Measurements from ENCODE around the gene PANK3. TPM values are rescaled to one million over a fixed set of nuclear protein-coding genes. Genes with fewer than 3 reads are reported as not detected.

The PANK3 gene
- total and polyA plus RNA-seq, 10 of the 15 experiments (the other 5 are each of a cell fraction or from before 2014, with no cell fraction given), result 4.7 to 43.7 (median 23.9) TPM

DNA sequence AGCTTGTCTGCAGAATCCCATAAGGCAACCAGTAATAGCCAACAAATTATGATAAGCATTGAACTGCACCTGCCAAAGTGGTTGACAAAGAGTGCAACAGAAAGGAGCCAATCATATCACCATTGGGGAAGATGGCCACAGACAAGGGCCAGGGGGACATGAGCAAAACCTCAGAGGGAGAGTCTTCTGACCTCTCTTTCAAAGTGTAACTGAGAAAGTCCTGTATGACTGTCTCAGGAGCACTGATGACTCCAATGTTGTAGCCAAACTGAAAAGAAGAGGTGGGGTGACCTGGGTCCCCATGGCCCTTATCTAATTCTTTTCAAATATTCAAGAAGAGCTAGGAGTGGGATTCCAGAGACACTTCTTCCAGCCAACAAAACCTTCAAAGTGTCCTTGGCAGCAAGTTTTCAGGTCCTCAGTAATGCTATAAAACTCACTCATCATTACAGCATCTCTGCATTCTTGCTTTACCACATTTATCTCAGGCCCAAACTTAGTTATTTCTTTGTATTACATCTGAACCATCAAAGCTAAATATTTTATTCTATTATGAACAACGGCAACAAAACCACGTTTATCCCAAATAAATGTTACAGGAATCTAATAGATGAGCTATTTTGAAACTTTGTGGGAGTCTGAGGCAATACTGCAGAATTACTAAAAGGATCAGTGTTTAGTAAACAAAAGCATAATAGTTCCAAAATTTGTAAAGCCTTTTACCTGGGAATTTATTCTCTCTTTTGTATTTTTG is 25.6 kb downstream of the PANK3 start (continued):
- no peak for TF ChIP-seq BACH1 (IDR thresholded peaks at IDR 0.05; ENCODE audit: borderline replicate concordance)
- TF ChIP-seq TCF7 (IDR thresholded peaks at IDR 0.05; ENCODE audit: borderline replicate concordance), result no peak
- TF ChIP-seq TCF12 (IDR thresholded peaks at IDR 0.05; ENCODE audit: low read depth, low read length), result no peak
- TF ChIP-seq CHD1 (IDR thresholded peaks at IDR 0.05; ENCODE audit: low read depth, low read length), result no peak
- no peak for TF ChIP-seq IKZF2 (IDR thresholded peaks at IDR 0.05)
- no peak for TF ChIP-seq KLF5 (IDR thresholded peaks at IDR 0.05; ENCODE audit: partially characterized antibody)
- TF ChIP-seq, protein P1, sequence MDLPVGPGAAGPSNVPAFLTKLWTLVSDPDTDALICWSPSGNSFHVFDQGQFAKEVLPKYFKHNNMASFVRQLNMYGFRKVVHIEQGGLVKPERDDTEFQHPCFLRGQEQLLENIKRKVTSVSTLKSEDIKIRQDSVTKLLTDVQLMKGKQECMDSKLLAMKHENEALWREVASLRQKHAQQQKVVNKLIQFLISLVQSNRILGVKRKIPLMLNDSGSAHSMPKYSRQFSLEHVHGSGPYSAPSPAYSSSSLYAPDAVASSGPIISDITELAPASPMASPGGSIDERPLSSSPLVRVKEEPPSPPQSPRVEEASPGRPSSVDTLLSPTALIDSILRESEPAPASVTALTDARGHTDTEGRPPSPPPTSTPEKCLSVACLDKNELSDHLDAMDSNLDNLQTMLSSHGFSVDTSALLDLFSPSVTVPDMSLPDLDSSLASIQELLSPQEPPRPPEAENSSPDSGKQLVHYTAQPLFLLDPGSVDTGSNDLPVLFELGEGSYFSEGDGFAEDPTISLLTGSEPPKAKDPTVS (IDR thresholded peaks at IDR 0.05; ENCODE audit: low read depth, low read length), result no peak
- TF ChIP-seq, protein P2, sequence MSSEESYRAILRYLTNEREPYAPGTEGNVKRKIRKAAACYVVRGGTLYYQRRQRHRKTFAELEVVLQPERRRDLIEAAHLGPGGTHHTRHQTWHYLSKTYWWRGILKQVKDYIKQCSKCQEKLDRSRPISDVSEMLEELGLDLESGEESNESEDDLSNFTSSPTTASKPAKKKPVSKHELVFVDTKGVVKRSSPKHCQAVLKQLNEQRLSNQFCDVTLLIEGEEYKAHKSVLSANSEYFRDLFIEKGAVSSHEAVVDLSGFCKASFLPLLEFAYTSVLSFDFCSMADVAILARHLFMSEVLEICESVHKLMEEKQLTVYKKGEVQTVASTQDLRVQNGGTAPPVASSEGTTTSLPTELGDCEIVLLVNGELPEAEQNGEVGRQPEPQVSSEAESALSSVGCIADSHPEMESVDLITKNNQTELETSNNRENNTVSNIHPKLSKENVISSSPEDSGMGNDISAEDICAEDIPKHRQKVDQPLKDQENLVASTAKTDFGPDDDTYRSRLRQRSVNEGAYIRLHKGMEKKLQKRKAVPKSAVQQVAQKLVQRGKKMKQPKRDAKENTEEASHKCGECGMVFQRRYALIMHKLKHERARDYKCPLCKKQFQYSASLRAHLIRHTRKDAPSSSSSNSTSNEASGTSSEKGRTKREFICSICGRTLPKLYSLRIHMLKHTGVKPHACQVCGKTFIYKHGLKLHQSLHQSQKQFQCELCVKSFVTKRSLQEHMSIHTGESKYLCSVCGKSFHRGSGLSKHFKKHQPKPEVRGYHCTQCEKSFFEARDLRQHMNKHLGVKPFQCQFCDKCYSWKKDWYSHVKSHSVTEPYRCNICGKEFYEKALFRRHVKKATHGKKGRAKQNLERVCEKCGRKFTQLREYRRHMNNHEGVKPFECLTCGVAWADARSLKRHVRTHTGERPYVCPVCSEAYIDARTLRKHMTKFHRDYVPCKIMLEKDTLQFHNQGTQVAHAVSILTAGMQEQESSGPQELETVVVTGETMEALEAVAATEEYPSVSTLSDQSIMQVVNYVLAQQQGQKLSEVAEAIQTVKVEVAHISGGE (CRISPR knock-in tag; IDR thresholded peaks at IDR 0.05), result no peak
- TF ChIP-seq STAT1 (conservative IDR thresholded peaks at IDR 0.05), result no peak
